Transverse colon (tissue), 4 donors: ENCODE data around the gene RAB13.

ENCODE experiments used
- EP300 ChIP-seq: sonication (generic); formaldehyde crosslinking; IDR thresholded peaks from one replicate; pipeline ENCODE4 v1.6.1; 2017; ENCODE audit warnings: antibody characterized with exemption, low read depth
- POLR2AphosphoS5 ChIP-seq, 3 donors: sonication (generic); formaldehyde crosslinking; IDR thresholded peaks; one replicate each; pipeline ENCODE4 v1.6.1; 2016; ENCODE audit warnings: antibody characterized with exemption in 3 of 3
- TF ChIP-seq, protein P1 (sequence below), 5 experiments: fragments of 200-600 bp in 3 of 5; fragments of 450-650 bp in 2 of 5; sonication (generic) in 3 of 5; IDR thresholded peaks; 1 replicate in 2 of 5; 2 replicates in 3 of 5; pipeline ENCODE4 v1.5.1; 2016 to 2017; ENCODE audit warnings: antibody characterized with exemption in 5 of 5, inconsistent platforms in 3 of 5, mild to moderate bottlenecking in 2 of 5, moderate library complexity in 1 of 5

GRCh38 chr1:153957744-153958110 lies 28.4 kb downstream of the RAB13 start:
- TF ChIP-seq POLR2AphosphoS5 (IDR thresholded peaks at IDR 0.05) (no peak), EP300 (no peak)
- TF ChIP-seq, protein P1, sequence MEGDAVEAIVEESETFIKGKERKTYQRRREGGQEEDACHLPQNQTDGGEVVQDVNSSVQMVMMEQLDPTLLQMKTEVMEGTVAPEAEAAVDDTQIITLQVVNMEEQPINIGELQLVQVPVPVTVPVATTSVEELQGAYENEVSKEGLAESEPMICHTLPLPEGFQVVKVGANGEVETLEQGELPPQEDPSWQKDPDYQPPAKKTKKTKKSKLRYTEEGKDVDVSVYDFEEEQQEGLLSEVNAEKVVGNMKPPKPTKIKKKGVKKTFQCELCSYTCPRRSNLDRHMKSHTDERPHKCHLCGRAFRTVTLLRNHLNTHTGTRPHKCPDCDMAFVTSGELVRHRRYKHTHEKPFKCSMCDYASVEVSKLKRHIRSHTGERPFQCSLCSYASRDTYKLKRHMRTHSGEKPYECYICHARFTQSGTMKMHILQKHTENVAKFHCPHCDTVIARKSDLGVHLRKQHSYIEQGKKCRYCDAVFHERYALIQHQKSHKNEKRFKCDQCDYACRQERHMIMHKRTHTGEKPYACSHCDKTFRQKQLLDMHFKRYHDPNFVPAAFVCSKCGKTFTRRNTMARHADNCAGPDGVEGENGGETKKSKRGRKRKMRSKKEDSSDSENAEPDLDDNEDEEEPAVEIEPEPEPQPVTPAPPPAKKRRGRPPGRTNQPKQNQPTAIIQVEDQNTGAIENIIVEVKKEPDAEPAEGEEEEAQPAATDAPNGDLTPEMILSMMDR (IDR thresholded peaks at IDR 0.05) = no peak
